Kidney (tissue), 14 donors: ENCODE results near the gene CCDC197. TPM values are rescaled to one million over a fixed set of nuclear protein-coding genes. Genes with fewer than 3 reads are reported as not detected.

Source experiments
- DNase-seq, 5 donors: peaks; one replicate each; pipeline ENCODE4 v3.0.0-alpha.2; 2013 to 2020
- FAIRE-seq: peaks from 2 replicates; lab custom pipeline; 2012; peaks lifted over from hg19 to GRCh38; lab: Jason Lieb, UNC
- H3K27ac ChIP-seq, 2 donors: one replicate each; pipeline ENCODE4 v1.7.0; 2013; ENCODE audit warnings: low read depth in 2 of 2, low read length in 2 of 2, inconsistent platforms in 1 of 2
- H3K27me3 ChIP-seq: one replicate; pipeline ENCODE4 v1.7.1; 2013; ENCODE audit warnings: low read length, inconsistent platforms; ENCODE audit not compliant: control insufficient read depth, insufficient read depth
- H3K36me3 ChIP-seq, 3 donors: one replicate each; pipeline versions ENCODE4 v1.7.0 to v1.7.1; 2013; ENCODE audit warnings: low read length in 3 of 3, control low read depth in 1 of 3, inconsistent platforms in 1 of 3; ENCODE audit not compliant: insufficient read depth in 3 of 3, control insufficient read depth in 2 of 3
- H3K4me1 ChIP-seq, 3 donors: one replicate each; pipeline versions ENCODE4 v1.7.0 to v1.7.1; 2013; ENCODE audit warnings: low read length in 3 of 3, inconsistent platforms in 1 of 3, low read depth in 1 of 3; ENCODE audit not compliant: control insufficient read depth in 2 of 3, insufficient read depth in 2 of 3
- H3K4me3 ChIP-seq, 3 donors: one replicate each; pipeline versions ENCODE4 v1.7.0 to v1.8.1; 2013; ENCODE audit warnings: low read length in 3 of 3, control low read depth in 1 of 3, inconsistent platforms in 1 of 3
- H3K9ac ChIP-seq, 3 donors: one replicate each; pipeline versions ENCODE4 v1.7.0 to v1.7.1; 2013; ENCODE audit warnings: low read length in 3 of 3, control low read depth in 1 of 3, inconsistent platforms in 1 of 3
- H3K9me3 ChIP-seq, 3 donors: one replicate each; pipeline versions ENCODE4 v1.7.0 to v1.7.1; 2013; ENCODE audit warnings: low read length in 3 of 3, control low read depth in 1 of 3, inconsistent platforms in 1 of 3; ENCODE audit not compliant: control insufficient read depth in 2 of 3, insufficient read depth in 1 of 3
- intact Hi-C: fragments of 100-400 bp; cut with DNase I; formaldehyde crosslinking; loops from one replicate; pipeline ENCODE4 v1.11.1; 2022
- polyA plus RNA-seq: library from polyadenylated mRNA; stranded (reverse); fragments of 350-450 nt; fragmentation: Illumina TruSeq; extraction: RNeasy Lipid Tissue Mini Kit (QIAGEN cat#74804); gene quantifications from one replicate; pipeline ENCODE4 v1.2.3, GENCODE V29; 2014; ENCODE audit warnings: low read depth, low replicate concordance; ENCODE audit not compliant: insufficient read depth
- total RNA-seq: library from RNA; stranded (reverse); fragmentation: NEBNext Ultra II Directional; extraction: Animal tissue kit (Norgen Biotek cat#: 25700); gene quantifications from one replicate; pipeline ENCODE4 v1.2.1, GENCODE V29; 2021
- TF ChIP-seq, protein P1 (sequence below): IDR thresholded peaks from 3 replicates; pipeline ENCODE4 v1.5.1; 2012; ENCODE audit warnings: mild to moderate bottlenecking, moderate library complexity, borderline replicate concordance; ENCODE audit not compliant: insufficient read depth; ENCODE audit errors: extremely low read depth
- donor health status: control.
- donor health status: control.
- donor health status: control.
- donor health status: control.
- donor health status: control.
- donor health status: DM: yes; HTN: yes; CAD: no.
- donor health status: Normal renal cell carcinoma (clear cell type).

The CCDC197 gene
- total and polyA plus RNA-seq, 2 donors from 2014 or later, result not detected

- Histone ChIP-seq H3K9ac (no peak overlapping the region), H3K4me3 (no peak overlapping the region), H3K4me1 (no peaks in the 10 kb centered on the region), H3K36me3 (no peaks in the 10 kb centered on the region), H3K9me3 (no peaks in the 10 kb centered on the region), H3K27me3 (no peaks in the 10 kb centered on the region), H3K27ac (no peak overlapping the region)
- DNase-seq, result no peak
- TF ChIP-seq, protein P1, sequence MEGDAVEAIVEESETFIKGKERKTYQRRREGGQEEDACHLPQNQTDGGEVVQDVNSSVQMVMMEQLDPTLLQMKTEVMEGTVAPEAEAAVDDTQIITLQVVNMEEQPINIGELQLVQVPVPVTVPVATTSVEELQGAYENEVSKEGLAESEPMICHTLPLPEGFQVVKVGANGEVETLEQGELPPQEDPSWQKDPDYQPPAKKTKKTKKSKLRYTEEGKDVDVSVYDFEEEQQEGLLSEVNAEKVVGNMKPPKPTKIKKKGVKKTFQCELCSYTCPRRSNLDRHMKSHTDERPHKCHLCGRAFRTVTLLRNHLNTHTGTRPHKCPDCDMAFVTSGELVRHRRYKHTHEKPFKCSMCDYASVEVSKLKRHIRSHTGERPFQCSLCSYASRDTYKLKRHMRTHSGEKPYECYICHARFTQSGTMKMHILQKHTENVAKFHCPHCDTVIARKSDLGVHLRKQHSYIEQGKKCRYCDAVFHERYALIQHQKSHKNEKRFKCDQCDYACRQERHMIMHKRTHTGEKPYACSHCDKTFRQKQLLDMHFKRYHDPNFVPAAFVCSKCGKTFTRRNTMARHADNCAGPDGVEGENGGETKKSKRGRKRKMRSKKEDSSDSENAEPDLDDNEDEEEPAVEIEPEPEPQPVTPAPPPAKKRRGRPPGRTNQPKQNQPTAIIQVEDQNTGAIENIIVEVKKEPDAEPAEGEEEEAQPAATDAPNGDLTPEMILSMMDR, result no peak
- FAIRE-seq, result no peak
- intact Hi-C loops, result no loop called here
Observed at GRCh38 chr14:94029265-94029664, 32.2 kb downstream of the CCDC197 start.

DNA sequence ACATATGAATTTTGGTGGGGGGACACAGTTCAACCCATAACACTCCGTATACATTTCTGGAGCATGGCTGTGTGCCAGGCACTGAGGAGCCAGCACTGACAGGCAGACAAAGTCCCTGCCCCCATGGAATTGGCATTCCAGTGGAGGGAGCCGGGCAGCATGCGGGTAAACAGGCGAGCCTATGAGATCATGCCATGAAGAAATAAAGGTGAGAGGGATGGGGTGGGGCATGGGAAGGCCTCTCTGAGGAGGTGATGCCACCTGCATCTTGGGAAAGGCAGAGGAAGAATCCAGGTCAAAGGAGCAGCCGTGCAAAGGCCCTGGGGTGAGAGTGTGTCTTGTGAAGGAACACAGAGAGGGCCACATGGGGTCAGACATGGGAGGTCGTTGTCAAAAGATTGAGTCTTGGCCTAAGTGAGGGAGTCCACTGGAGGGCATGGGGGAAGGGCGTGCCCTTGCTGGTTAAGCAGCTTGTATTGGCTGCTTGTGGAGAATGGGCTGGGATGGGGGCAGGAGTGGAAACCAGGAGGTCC lies 32.6 kb downstream of the CCDC197 start:
- DNase-seq (no peak), FAIRE-seq (no peak)
- no peaks in the 10 kb centered on the region for H3K36me3 ChIP-seq
- no peak overlapping the region for H3K4me3 ChIP-seq
- H3K9me3 ChIP-seq, result no peaks in the 10 kb centered on the region
- H3K27ac ChIP-seq, result no peak overlapping the region
- no peak overlapping the region for H3K9ac ChIP-seq
- no peaks in the 10 kb centered on the region for H3K4me1 ChIP-seq
- no peaks in the 10 kb centered on the region for H3K27me3 ChIP-seq
- TF ChIP-seq, protein P1, result no peak
- intact Hi-C loops, result loop anchor here (5.0 kb wide), 1 partner anchor 108 kb away; no protein-coding TSS in a partner anchor

DNA sequence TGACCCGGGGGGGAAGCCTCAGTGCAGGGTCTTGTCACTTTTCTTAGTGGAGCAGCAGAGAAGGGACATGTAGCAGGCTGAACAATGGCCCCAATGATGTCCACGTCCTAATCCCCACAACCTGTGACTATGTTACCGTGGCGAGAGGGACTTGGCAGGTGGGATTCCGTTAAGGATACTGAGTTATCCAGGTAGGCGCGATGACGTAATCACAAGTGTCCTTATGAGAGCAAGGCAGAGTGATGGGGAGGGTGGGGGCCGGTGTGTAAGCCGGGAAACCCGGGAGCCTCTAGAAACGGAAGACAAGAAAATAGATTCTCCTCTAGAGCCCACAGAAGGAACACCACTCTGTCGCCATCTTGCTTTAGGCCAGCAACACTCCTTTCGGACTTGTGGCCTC lies 33.5 kb downstream of the CCDC197 start:
- TF ChIP-seq, protein P1, result no peak
- intact Hi-C loops, result loop anchor here (5.0 kb wide), 1 partner anchor 107 kb away; no protein-coding TSS in a partner anchor
- Histone ChIP-seq H3K36me3 (no peaks in the 10 kb centered on the region), H3K4me3 (no peak overlapping the region), H3K27ac (no peak overlapping the region), H3K9me3 (no peaks in the 10 kb centered on the region), H3K9ac (no peak overlapping the region), H3K27me3 (no peaks in the 10 kb centered on the region), H3K4me1 (no peaks in the 10 kb centered on the region)
- DNase-seq, result no peak
- FAIRE-seq, result no peak
